Panc1 (cell line): ENCODE measurements around the gene NGEF. TPM values are rescaled to one million over a fixed set of nuclear protein-coding genes. Genes with fewer than 3 reads are reported as not detected.
A peak's percentile ranks its signal among the peaks of the same experiment; 100 is the strongest.

Source experiments
- ATAC-seq: fragments of 200-7000 bp; cut with Tn5 transposase; 2 replicates; pipeline ENCODE4 v1.9.1; 2020; ENCODE audit warnings: mild to moderate bottlenecking, moderate library complexity
- BruUV-seq: library from RNA; stranded (reverse); fragments of 400-500 nt; replicated peaks from 2 replicates; lab custom pipeline; 2021; lab: Mats Ljungman, UMichigan
- CTCF ChIA-PET: fragments of 300-600 bp; sonication (Branson Sonifier 250); formaldehyde crosslinking; loops from one replicate; lab custom pipeline; 2022; ENCODE audit warnings: antibody characterized with exemption; lab: Charles Lee
- POLR2A ChIA-PET: fragments of 300-600 bp; sonication (Branson Sonifier 250); formaldehyde crosslinking; loops from one replicate; lab custom pipeline; 2022; ENCODE audit warnings: antibody characterized with exemption; lab: Charles Lee
- DNase-seq: peaks from one replicate; pipeline ENCODE4 v3.0.0-alpha.2; 2010; ENCODE audit warnings: low read depth, low spot score
- H3K27ac ChIP-seq: 2 replicates; pipeline ENCODE4 v1.5.1; 2011; ENCODE audit warnings: mild to moderate bottlenecking, low read length, inconsistent platforms
- H3K27me3 ChIP-seq: fragments of 200-500 bp; sonication (Bioruptor generic); 2 replicates; pipeline ENCODE4 v1.6.0; 2014; ENCODE audit warnings: low read length, inconsistent platforms; ENCODE audit not compliant: control insufficient read depth, insufficient read depth
- H3K36me3 ChIP-seq: fragments of 200-500 bp; sonication (Bioruptor generic); 2 replicates; pipeline ENCODE4 v1.5.1; 2014; ENCODE audit warnings: inconsistent platforms, mild to moderate bottlenecking, low read length, moderate library complexity; ENCODE audit not compliant: control insufficient read depth, insufficient read depth
- H3K4me1 ChIP-seq: 2 replicates; pipeline ENCODE4 v1.5.1; 2011; ENCODE audit warnings: inconsistent platforms, mild to moderate bottlenecking, low read length, moderate library complexity; ENCODE audit not compliant: control insufficient read depth, insufficient read depth
- H3K4me3 ChIP-seq, 2 experiments: 2 replicates each; pipeline ENCODE4 v1.5.1; 2011 to 2012; ENCODE audit warnings: low read depth in 2 of 2, low read length in 2 of 2, mild to moderate bottlenecking in 2 of 2, inconsistent platforms in 1 of 2, moderate library complexity in 1 of 2
- H3K9me3 ChIP-seq: fragments of 200-500 bp; sonication (Bioruptor generic); 2 replicates; pipeline ENCODE4 v1.5.1; 2014; ENCODE audit warnings: low read depth, mild to moderate bottlenecking, inconsistent platforms, low read length, moderate library complexity; ENCODE audit not compliant: control insufficient read depth, insufficient read depth
- CTCF ChIP-seq: fragments of 450-650 bp; IDR thresholded peaks from 2 replicates; pipeline ENCODE4 v1.5.1; 2017; ENCODE audit warnings: mild to moderate bottlenecking
- POLR2AphosphoS5 ChIP-seq: IDR thresholded peaks from 2 replicates; pipeline ENCODE4 v1.6.1; 2012; ENCODE audit warnings: mild to moderate bottlenecking, low read depth, low read length, moderate library complexity
- REST ChIP-seq, 2 experiments: IDR thresholded peaks; 2 replicates each; pipeline ENCODE4 v1.6.1; 2011 to 2012; ENCODE audit warnings: low read depth in 2 of 2, control low read depth in 1 of 2, low read length in 1 of 2, mild to moderate bottlenecking in 1 of 2, moderate library complexity in 1 of 2; ENCODE audit not compliant: insufficient read depth in 1 of 2
- SIN3A ChIP-seq: IDR thresholded peaks from 2 replicates; pipeline ENCODE4 v1.6.1; 2012; ENCODE audit warnings: low read depth, mild to moderate bottlenecking, low read length, moderate library complexity, borderline replicate concordance; ENCODE audit not compliant: insufficient read depth
- TCF7L2 ChIP-seq: IDR thresholded peaks from 2 replicates; pipeline ENCODE4 v1.6.1; 2011; ENCODE audit warnings: mild to moderate bottlenecking, low read depth, low read length, inconsistent platforms
- in situ Hi-C: cut with HindIII; loops from 2 replicates; pipeline ENCODE4 v1.10.0; 2016; ENCODE audit warnings: low sequenced_read_pairs, low pct_unique_long_range_greater_than_20kb
- intact Hi-C: fragments of 100-400 bp; cut with micrococcal nuclease; formaldehyde crosslinking; loops from one replicate; pipeline ENCODE4 v1.10.0; 2022; ENCODE audit not compliant: unreplicated experiment
- total RNA-seq: library from RNA; stranded (reverse); gene quantifications from one replicate; pipeline ENCODE4 v1.2.1, GENCODE V29; 2021; ENCODE audit not compliant: unreplicated experiment

Gene NGEF
- total RNA-seq, 1 experiment from 2014 or later: 17.8 TPM

- peaks cover 11% of the 10 kb centered on the region for H3K4me1 ChIP-seq
- intact Hi-C loops (no loop called here), in situ Hi-C loops (no loop called here)
- TF ChIP-seq POLR2AphosphoS5: no peak
- TF ChIP-seq TCF7L2: no peak
- TF ChIP-seq REST (IDR thresholded peaks at IDR 0.05; ENCODE audit: insufficient read depth in 1 of 2, low read depth in 2 of 2, low read length in 1 of 2): no peak
- TF ChIP-seq CTCF: no peak
- no peak for TF ChIP-seq SIN3A
- ATAC-seq: no peak
- CTCF ChIA-PET: no interaction called here
- BruUV-seq: no TSS peak
- no peak for DNase-seq
- H3K4me3 ChIP-seq: no peak overlapping the region
- peaks cover 3% of the 10 kb centered on the region; the same call in 1 of the 2 replicates for H3K9me3 ChIP-seq
- POLR2A ChIA-PET: no interaction called here
- no peaks in the 10 kb centered on the region for H3K36me3 ChIP-seq
- no peak overlapping the region; the same call in 1 of the 2 replicates for H3K27ac ChIP-seq
- no peaks in the 10 kb centered on the region for H3K27me3 ChIP-seq
Observed at GRCh38 chr2:232993231-232993821, 19.7 kb downstream of the NGEF start.

- H3K27ac ChIP-seq: peak overlapping the region; percentile 96; the same call in 1 of the 2 replicates
- in situ Hi-C loops: no loop called here
Observed at GRCh38 chr2:232986155-232986554, 26.9 kb downstream of the NGEF start.

More at GRCh38 chr2:232986155-232986554, 26.9 kb downstream of the NGEF start:
- BruUV-seq: no TSS peak
- TF ChIP-seq POLR2AphosphoS5 (no peak), REST (IDR thresholded peaks at IDR 0.05; ENCODE audit: insufficient read depth in 1 of 2, low read depth in 2 of 2, low read length in 1 of 2) (no peak), CTCF (no peak), SIN3A (no peak), TCF7L2 (no peak)
- no peak for ATAC-seq
- Histone ChIP-seq H3K36me3 (no peaks in the 10 kb centered on the region), H3K4me1 (peaks cover 50% of the 10 kb centered on the region), H3K9me3 (no peaks in the 10 kb centered on the region), H3K4me3 (no peak overlapping the region), H3K27me3 (no peaks in the 10 kb centered on the region)
- no peak for DNase-seq
- POLR2A ChIA-PET: no interaction called here
- intact Hi-C loops: loop anchor here (5.0 kb wide), 1 partner anchor 41 kb away; no protein-coding TSS in a partner anchor
- CTCF ChIA-PET: no interaction called here
